ENCODE results near the gene FKBP14.

FKBP14 gene

DNA sequence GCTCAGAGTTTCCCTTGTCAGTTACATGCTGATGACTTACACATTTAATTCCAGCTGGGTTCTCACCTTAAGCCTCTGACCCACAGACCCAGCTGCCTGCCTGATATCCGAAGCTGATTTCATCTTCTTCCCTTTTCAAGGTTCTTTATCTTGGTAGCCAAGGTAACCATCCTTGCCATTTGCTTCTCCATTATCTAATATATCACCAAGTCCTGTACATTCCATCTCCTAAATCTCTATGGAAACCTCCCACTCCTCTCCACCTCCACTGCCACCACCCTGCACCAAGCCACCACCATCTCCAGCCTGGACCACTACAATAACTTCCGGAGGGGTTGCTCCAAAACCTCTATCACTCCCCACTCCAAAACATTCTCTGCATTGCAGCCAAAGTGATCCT, 56.8 kb downstream of the FKBP14 start:
- H3K79me2 ChIP-seq (ENCODE audit: control insufficient read depth, low read length) = peaks cover 47% of the 10 kb centered on the region
- no peaks in the 10 kb centered on the region for H3K9me2 ChIP-seq (replicated peaks; ENCODE audit: control insufficient read depth, low read length)
- H3K4me2 ChIP-seq (ENCODE audit: low read length) = no peak overlapping the region
- H4K20me1 ChIP-seq (ENCODE audit: control insufficient read depth, insufficient read depth, low read depth, low read length) = no peaks in the 10 kb centered on the region
- no peak for TF ChIP-seq EZH2phosphoT487 (IDR thresholded peaks at IDR 0.05; ENCODE audit: borderline replicate concordance, low read length)
- TF ChIP-seq CTCF (IDR thresholded peaks at IDR 0.05; ENCODE audit: low read depth, low read length, poor library complexity, severe bottlenecking) = no peak
- H3K27ac ChIP-seq (ENCODE audit: low read depth, low read length) = no peak overlapping the region
- no peaks in the 10 kb centered on the region for H3K9me3 ChIP-seq (ENCODE audit: control insufficient read depth, insufficient read depth, low read length)
- H3F3A ChIP-seq (ENCODE audit: control insufficient read depth, insufficient read depth) = no peaks in the 10 kb centered on the region
- no peaks in the 10 kb centered on the region for H3K27me3 ChIP-seq (ENCODE audit: control insufficient read depth, low read length)
- no peak overlapping the region for H3K4me3 ChIP-seq (ENCODE audit: low read length)
- H3K36me3 ChIP-seq (ENCODE audit: control insufficient read depth, low read length) = peaks cover 26% of the 10 kb centered on the region
- H3K4me1 ChIP-seq (ENCODE audit: control insufficient read depth, low read length) = no peaks in the 10 kb centered on the region

- no peak for TF ChIP-seq EZH2phosphoT487 (IDR thresholded peaks at IDR 0.05; ENCODE audit: borderline replicate concordance, low read length)
- no peak for TF ChIP-seq CTCF (IDR thresholded peaks at IDR 0.05; ENCODE audit: low read depth, low read length, poor library complexity, severe bottlenecking)
- no peaks in the 10 kb centered on the region for H3K9me3 ChIP-seq (ENCODE audit: control insufficient read depth, insufficient read depth, low read length)
- no peak overlapping the region for H3K27ac ChIP-seq (ENCODE audit: low read depth, low read length)
- H3K4me2 ChIP-seq (ENCODE audit: low read length) = no peak overlapping the region
- H3K36me3 ChIP-seq (ENCODE audit: control insufficient read depth, low read length) = peaks cover 30% of the 10 kb centered on the region
- H3K27me3 ChIP-seq (ENCODE audit: control insufficient read depth, low read length) = no peaks in the 10 kb centered on the region
- no peak overlapping the region for H3K4me3 ChIP-seq (ENCODE audit: low read length)
- H3F3A ChIP-seq (ENCODE audit: control insufficient read depth, insufficient read depth) = no peaks in the 10 kb centered on the region
- no peaks in the 10 kb centered on the region for H3K9me2 ChIP-seq (replicated peaks; ENCODE audit: control insufficient read depth, low read length)
- no peaks in the 10 kb centered on the region for H3K4me1 ChIP-seq (ENCODE audit: control insufficient read depth, low read length)
- peaks cover 44% of the 10 kb centered on the region for H3K79me2 ChIP-seq (ENCODE audit: control insufficient read depth, low read length)
- no peaks in the 10 kb centered on the region for H4K20me1 ChIP-seq (ENCODE audit: control insufficient read depth, insufficient read depth, low read depth, low read length)
Measured at GRCh38 chr7:29968683-29969395, 57.7 kb downstream of the FKBP14 start.

DNA sequence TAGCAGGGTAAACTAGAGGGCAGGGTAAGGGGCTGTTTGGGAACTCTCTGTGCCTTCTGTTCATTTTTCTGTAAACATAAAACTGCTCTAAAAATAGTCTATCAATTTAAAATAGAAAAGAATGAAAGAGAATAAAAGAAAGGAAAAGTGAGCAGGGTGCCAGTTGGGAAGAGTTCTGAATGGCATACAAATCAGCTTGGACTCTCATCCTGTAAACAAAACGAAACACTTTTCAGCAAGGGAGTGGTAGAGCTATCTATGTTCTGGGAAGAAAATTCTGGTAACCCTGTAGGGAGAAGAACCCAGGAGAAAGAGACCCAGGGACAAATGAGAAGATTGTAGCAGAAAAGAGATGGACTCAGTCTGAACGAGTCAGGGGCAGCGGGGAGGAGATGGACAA, 61.5 kb downstream of the FKBP14 start:
- no peak overlapping the region for H3K4me2 ChIP-seq (ENCODE audit: low read length)
- H3K4me3 ChIP-seq (ENCODE audit: low read length) = no peak overlapping the region
- no peaks in the 10 kb centered on the region for H3K4me1 ChIP-seq (ENCODE audit: control insufficient read depth, low read length)
- H3K36me3 ChIP-seq (ENCODE audit: control insufficient read depth, low read length) = peaks cover 27% of the 10 kb centered on the region
- no peak overlapping the region for H3K27ac ChIP-seq (ENCODE audit: low read depth, low read length)
- no peaks in the 10 kb centered on the region for H4K20me1 ChIP-seq (ENCODE audit: control insufficient read depth, insufficient read depth, low read depth, low read length)
- H3K27me3 ChIP-seq (ENCODE audit: control insufficient read depth, low read length) = no peaks in the 10 kb centered on the region
- H3K9me2 ChIP-seq (replicated peaks; ENCODE audit: control insufficient read depth, low read length) = no peaks in the 10 kb centered on the region
- no peak for TF ChIP-seq CTCF (IDR thresholded peaks at IDR 0.05; ENCODE audit: low read depth, low read length, poor library complexity, severe bottlenecking)
- TF ChIP-seq EZH2phosphoT487 (IDR thresholded peaks at IDR 0.05; ENCODE audit: borderline replicate concordance, low read length) = no peak
- H3K79me2 ChIP-seq (ENCODE audit: control insufficient read depth, low read length) = peaks cover 7% of the 10 kb centered on the region
- no peaks in the 10 kb centered on the region for H3K9me3 ChIP-seq (ENCODE audit: control insufficient read depth, insufficient read depth, low read length)
- H3F3A ChIP-seq (ENCODE audit: control insufficient read depth, insufficient read depth) = no peaks in the 10 kb centered on the region
